GM18508 (cell line): ENCODE measurements around the gene MFAP1.
"Not testable (repeated sequence)": the region's sequence is repeated elsewhere in the genome, so short reads cannot be mapped to it uniquely, and the experiment has no call there.

Source experiments
- ATAC-seq: cut with Tn5 transposase; IDR thresholded peaks from one replicate; pipeline ENCODE4 v1.9.1; 2021; ENCODE audit warnings: moderate number of reproducible peaks; ENCODE audit not compliant: insufficient read depth, unreplicated experiment

The MFAP1 gene

GRCh38 chr15:43824302-43825246 lies at the start of gene MFAP1:
TSS of gene MFAP1 (minus strand) at chr15:43824690. CDS start at chr15:43824569, 121 bp downstream.
- no peak for ATAC-seq

- ATAC-seq: no peak
Observed at GRCh38 chr15:43873651-43874050, 49.2 kb upstream of the MFAP1 start.

- no peak for ATAC-seq
Observed at GRCh38 chr15:43872416-43873020, 48.0 kb upstream of the MFAP1 start.

- ATAC-seq: no peak
Observed at GRCh38 chr15:43871835-43872234, 47.3 kb upstream of the MFAP1 start.

GRCh38 chr15:43868406-43868805 lies 43.9 kb upstream of the MFAP1 start:
- no peak for ATAC-seq

GRCh38 chr15:43867096-43867495 lies 42.6 kb upstream of the MFAP1 start:
- ATAC-seq: no peak

GRCh38 chr15:43866636-43867035 lies 42.1 kb upstream of the MFAP1 start:
- not testable (repeated sequence) for ATAC-seq

- no peak for ATAC-seq
Observed at GRCh38 chr15:43859546-43859945, 35.1 kb upstream of the MFAP1 start.

GRCh38 chr15:43854801-43855200 lies 30.3 kb upstream of the MFAP1 start:
- ATAC-seq: no peak

- ATAC-seq: no peak
Observed at GRCh38 chr15:43852607-43853006, 28.1 kb upstream of the MFAP1 start.

GRCh38 chr15:43851251-43851650 lies 26.8 kb upstream of the MFAP1 start:
- no peak for ATAC-seq

GRCh38 chr15:43845421-43845820 lies 20.9 kb upstream of the MFAP1 start:
- ATAC-seq: no peak

GRCh38 chr15:43832485-43832884 lies 8.0 kb upstream of the MFAP1 start:
- not testable (repeated sequence) for ATAC-seq

GRCh38 chr15:43831519-43832052 lies 7.1 kb upstream of the MFAP1 start:
- ATAC-seq: not testable (repeated sequence)

- ATAC-seq: not testable (repeated sequence)
Observed at GRCh38 chr15:43830691-43831275, 6.3 kb upstream of the MFAP1 start.

GRCh38 chr15:43829951-43830540 lies 5.6 kb upstream of the MFAP1 start:
- ATAC-seq: not testable (repeated sequence)

- no peak for ATAC-seq
Observed at GRCh38 chr15:43828061-43828657, 3.7 kb upstream of the MFAP1 start.

- no peak for ATAC-seq
Observed at GRCh38 chr15:43826508-43827341, 2.2 kb upstream of the MFAP1 start, which contains the start of gene WDR76. TSS of gene WDR76 (plus strand) at chr15:43827002. CDS start at chr15:43827033, 31 bp downstream.

GRCh38 chr15:43826029-43826507 lies 1.6 kb upstream of the MFAP1 start:
- ATAC-seq: no peak
